GM18505 (cell line): ENCODE data around the gene CREB5.

Source experiments
- ATAC-seq: cut with Tn5 transposase; IDR thresholded peaks from one replicate; pipeline ENCODE4 v1.9.1; 2021; ENCODE audit not compliant: unreplicated experiment
- POLR2A ChIP-seq: IDR thresholded peaks from 4 replicates; pipeline ENCODE4 v1.6.1; 2011; ENCODE audit warnings: borderline replicate concordance; ENCODE audit not compliant: insufficient read depth, insufficient read length; ENCODE audit errors: extremely low read depth

Gene CREB5, protein sequence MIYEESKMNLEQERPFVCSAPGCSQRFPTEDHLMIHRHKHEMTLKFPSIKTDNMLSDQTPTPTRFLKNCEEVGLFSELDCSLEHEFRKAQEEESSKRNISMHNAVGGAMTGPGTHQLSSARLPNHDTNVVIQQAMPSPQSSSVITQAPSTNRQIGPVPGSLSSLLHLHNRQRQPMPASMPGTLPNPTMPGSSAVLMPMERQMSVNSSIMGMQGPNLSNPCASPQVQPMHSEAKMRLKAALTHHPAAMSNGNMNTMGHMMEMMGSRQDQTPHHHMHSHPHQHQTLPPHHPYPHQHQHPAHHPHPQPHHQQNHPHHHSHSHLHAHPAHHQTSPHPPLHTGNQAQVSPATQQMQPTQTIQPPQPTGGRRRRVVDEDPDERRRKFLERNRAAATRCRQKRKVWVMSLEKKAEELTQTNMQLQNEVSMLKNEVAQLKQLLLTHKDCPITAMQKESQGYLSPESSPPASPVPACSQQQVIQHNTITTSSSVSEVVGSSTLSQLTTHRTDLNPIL

DNA sequence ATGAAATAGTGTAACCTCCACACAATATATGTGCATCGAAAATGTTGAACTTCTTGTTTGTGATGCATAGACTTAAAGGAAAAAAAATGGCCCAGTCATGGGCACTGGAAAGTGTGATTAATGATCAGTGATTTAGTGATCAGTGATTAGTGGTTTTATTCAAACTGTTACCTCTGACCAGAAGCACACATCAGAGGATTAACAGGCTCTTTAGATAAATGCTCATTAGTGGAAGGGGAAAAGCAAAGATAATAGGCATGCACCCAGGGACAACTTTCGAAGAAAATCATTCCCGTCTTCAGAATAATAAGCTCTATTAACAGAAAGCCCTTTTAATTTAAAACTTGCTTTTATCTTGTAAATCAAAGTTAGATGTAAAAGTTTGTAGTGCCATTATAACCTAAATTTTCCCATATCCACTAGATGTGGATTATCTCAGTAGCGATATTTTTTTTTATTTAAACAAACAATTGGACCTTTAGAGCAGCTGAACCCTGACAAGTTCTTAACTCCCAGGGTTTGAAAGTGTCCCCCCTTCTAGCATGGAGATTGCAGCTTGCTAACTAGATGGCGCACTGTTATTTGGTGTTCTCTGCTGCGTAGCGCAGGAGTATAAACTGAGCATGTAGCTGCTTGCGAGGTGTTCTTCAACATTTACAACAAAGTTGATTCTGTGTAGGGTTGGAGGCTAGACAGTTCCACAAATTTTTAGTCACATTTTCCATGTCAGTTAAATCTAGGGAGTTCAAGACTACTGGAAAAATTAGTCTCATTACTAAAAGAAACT is at the start of gene CREB5:
CREB5 (plus strand) TSS at position 643 of the 787 bp plus-strand sequence. CDS start 397 bp downstream, outside the sequence.
- no peak for TF ChIP-seq POLR2A
- no peak for ATAC-seq

DNA sequence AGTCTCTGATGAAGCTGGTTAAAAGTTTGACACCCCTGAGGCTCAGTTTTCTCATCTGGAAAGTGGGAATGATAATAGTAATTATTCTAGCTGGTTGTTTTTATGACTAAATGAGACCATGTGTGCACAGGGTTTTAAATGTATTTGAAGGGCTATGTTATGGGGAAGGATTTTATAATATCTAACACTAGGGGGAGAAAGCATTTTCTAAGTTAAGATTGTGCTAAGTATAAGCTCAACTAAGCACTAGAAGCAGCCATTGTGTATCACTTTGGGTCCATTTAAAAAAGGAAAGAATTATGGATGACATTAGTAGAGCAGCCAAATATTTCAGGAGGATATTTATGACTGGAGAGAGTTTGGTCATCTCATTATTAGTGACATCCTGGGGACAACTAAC is 49.5 kb upstream of the CREB5 start:
- no peak for TF ChIP-seq POLR2A
- no peak for ATAC-seq

DNA sequence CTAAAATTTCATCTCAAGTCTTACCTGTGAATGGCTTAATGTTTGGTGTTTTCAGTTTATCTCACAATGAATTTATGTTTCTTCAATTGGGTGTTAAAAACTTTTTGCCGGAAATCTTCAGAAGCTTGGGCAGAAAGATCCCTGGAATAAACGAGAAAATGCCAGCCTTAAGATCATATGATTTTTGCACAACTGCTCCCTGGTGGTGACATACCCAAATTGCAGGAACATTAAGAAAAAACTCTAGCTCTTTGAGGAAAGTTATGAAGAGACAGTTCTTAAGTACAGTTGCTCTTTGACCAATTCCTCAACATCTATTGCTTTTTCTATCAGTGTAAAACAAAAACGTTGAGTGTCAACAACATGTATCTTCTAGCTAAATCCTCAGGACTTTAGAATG is 48.2 kb upstream of the CREB5 start:
- no peak for TF ChIP-seq POLR2A
- no peak for ATAC-seq

DNA sequence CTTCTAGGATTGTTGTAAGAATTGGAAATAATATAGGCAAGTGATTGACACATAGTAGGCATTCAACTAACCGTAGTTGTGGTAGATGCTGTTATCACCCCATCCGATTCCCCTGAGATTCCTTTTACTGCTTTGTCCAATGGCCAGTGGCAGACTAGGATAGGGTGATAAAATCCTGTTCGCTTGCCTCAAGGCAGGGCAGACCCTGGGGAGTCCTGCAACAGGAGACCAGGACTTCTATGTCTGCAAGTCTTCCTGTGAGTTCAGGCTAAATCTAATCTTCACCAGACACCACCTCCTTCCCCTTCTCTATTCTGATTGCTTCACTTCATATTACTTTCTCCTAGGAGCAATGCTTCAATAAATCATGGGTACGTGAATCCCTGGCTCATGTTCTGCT is 42.8 kb upstream of the CREB5 start:
- no peak for ATAC-seq
- TF ChIP-seq POLR2A: no peak

DNA sequence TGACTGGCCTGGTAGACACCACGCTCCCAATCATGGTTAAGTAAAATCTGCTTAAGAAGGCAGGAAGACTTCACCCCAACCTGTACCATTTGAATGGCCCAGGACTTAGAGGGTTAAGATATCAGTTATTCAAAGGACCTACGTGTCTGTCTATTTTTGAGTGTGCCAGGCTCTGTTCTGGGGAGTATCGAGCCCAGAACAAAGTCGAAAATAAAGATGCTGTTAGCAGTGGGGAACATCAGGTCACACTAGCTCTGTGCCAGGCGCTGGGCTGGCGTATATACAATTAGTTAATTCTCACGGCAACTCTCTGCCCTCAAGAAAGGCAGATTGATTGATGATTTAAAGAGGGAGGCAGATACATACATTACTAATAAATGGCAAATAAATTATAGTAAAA is 40.5 kb upstream of the CREB5 start:
- no peak for ATAC-seq
- no peak for TF ChIP-seq POLR2A

DNA sequence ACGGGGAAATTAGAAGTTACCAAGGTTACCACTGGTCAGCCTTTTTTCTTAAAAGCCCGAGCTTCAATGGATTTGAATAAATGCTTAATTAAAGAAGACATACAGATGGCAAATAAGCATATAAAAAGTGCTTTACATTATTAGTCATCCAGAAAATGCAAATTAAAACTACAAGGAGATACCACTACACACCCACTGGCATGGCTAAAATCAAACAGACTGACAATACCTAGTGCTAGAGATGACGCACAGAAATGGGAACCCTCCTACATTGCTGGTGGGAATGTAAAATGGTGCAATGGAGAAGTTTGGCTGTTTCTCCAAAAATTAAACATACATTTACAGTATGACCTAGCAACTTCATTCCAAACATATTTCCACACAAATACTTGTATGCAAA is 38.3 kb upstream of the CREB5 start:
- TF ChIP-seq POLR2A: no peak
- ATAC-seq: no peak

DNA sequence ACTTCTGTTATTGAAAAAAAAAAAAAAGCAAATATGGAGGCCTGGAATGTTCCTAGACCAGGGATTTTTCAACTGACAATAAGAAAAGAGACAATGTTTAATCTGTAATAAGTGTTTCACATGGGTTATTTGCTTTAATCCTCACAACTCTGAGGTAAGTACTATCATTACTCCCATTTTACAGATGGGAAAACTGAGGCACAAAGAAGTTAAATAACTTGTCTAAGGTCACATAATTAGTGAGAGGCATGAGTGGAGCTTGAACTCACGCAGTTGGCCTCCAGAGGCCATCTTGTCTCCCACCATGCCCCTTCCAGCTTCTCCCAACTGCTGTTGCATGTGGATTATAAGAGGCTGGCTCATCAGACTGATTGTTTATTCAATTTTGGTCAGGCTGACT is 36.6 kb upstream of the CREB5 start:
- ATAC-seq: no peak

DNA sequence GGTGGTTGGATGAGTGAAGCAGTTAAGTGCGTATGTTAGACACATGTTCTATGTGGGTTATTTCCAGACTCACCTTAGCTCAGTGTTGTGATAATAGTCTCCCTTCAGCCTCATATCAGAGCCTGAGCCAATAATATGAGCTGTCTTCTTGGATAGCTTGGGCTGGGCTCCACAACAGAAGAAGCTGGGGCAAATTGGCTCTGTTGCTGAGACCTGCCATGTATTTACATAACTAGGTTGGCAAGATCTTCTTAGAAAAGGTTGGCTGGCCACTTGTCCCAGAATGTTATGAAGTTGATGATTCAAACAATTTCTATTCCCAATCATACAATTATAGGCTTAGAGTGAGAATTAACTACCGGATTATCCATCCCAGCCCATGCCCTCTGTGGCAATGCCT is 35.7 kb upstream of the CREB5 start:
- no peak for ATAC-seq
- no peak for TF ChIP-seq POLR2A

More for the DNA sequence above, 36.6 kb upstream of the CREB5 start:
- no peak for TF ChIP-seq POLR2A

DNA sequence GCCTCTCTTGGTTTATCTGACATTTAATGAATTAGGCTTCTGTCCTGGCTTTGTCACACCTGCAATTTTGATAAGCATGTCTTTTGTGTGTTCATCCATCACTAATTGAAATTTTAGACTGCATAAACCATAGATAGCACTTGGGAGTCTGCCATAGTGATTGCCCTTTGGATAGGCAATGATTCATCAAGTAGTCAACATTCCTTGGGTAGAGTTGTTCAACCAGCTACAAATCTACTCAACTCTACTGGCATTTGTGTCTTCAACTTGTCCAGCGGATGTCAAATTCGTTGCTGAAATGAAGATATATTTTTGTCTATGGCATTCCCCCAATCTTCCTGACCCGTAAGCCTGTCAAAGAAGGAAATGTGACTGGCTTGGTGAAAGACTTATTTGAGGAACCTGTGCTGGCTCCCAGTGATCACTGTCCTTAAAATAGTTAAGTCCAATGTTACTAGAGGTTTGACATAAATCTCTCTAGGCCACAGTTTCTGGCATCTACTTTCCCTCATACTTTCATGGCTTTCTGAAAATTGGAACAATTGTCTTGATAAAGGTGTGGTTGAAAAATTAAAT is 33.7 kb upstream of the CREB5 start:
- TF ChIP-seq POLR2A: no peak
- no peak for ATAC-seq

DNA sequence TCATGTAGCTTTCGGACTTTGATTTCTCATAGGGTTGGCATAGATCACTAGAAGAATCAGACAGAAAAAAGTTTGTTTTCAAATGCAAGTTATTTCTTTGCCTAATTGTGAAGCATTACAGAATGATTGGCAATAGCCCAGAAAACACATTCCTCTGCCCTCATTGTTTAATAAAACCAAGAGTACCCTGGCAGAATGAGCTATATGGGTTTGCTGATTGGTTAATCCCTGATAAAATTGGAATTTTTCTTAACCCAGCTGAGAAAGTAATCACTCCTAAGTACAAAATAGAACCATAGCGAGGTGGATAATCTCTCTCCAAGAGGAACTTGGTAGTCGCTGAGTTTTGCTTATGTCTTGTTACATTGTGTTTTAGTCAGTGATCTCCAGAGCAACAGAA is 30.9 kb upstream of the CREB5 start:
- no peak for TF ChIP-seq POLR2A
- no peak for ATAC-seq

DNA sequence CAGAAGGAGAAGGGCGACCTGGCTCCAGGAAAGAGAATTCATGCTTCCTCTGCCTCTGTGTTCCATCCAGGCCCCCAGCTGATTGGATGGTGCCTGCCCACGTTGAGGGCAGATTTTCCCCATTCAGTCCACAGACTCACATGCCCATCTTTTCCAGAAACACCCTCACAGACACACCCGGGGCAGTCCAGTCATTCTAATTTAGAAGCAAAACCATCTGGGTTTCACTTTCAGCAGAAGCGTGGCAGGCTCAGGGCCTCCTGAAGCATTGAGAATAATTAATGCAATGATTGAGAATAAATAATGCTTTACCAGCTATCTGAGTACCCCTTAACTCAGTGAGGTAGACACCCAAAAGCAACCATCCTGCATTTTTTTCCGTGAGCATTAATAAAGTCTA is 30.2 kb upstream of the CREB5 start:
- no peak for ATAC-seq
- no peak for TF ChIP-seq POLR2A

DNA sequence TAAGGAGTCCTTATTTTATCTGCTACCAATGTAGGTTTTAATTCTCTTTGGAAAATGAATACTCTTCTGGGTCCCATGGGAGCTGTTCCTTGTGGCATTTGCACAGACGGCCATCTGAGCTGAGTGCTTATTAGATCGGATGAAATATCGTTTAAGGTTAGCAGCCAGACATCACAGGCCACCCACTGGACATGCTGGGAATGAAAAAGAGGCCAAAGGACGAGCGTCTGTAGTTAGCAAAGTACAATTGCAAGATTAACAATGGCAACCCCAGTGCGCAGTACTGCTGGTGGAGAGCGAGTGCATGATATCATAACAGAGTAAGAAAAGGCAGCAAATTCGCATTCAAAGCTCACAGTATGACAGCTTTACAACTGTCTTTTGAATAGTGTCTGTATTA is 28.3 kb upstream of the CREB5 start:
- TF ChIP-seq POLR2A: no peak
- ATAC-seq: no peak
